SW 1271 (cell line): ENCODE data around the gene DARS1.
"Not testable (repeated sequence)": the region's sequence is repeated elsewhere in the genome, so short reads cannot be mapped to it uniquely, and the experiment has no call there.

Source experiments
- DNase-seq, 2 experiments: peaks; one replicate each; lab custom pipeline; 2025; lab: John Stamatoyannopoulos, UW

DARS1 gene

GRCh38 chr2:135984199-135985017 is 1.0 kb downstream of the DARS1 start:
- no peak for DNase-seq

GRCh38 chr2:135980434-135981079 is 4.9 kb downstream of the DARS1 start:
- no peak for DNase-seq

GRCh38 chr2:135975702-135976101 is 9.7 kb downstream of the DARS1 start:
- DNase-seq, result no peak

- no peak for DNase-seq
These were observed 11.4 kb downstream of the DARS1 start for GRCh38 chr2:135974036-135974435.

- DNase-seq, result no peak
These were observed 15.6 kb downstream of the DARS1 start for GRCh38 chr2:135969655-135970387.

GRCh38 chr2:135965756-135966155 is 19.7 kb downstream of the DARS1 start:
- no peak for DNase-seq

GRCh38 chr2:135964404-135964803 is 21.0 kb downstream of the DARS1 start:
- DNase-seq, result not testable (repeated sequence)

- DNase-seq, result no peak
These were observed 21.6 kb downstream of the DARS1 start for GRCh38 chr2:135963841-135964240.

GRCh38 chr2:135962366-135963123 is 22.9 kb downstream of the DARS1 start:
- no peak for DNase-seq

- no peak for DNase-seq
These were observed 24.5 kb downstream of the DARS1 start for GRCh38 chr2:135960656-135961551.

- DNase-seq, result no peak
These were observed 25.3 kb downstream of the DARS1 start for GRCh38 chr2:135960150-135960549.

GRCh38 chr2:135958927-135959326 is 26.5 kb downstream of the DARS1 start:
- not testable (repeated sequence) for DNase-seq

GRCh38 chr2:135954020-135954601 is 31.3 kb downstream of the DARS1 start:
- DNase-seq, result no peak

GRCh38 chr2:135952891-135953290 is 32.5 kb downstream of the DARS1 start:
- no peak for DNase-seq

- no peak for DNase-seq
These were observed 34.3 kb downstream of the DARS1 start for GRCh38 chr2:135951041-135951583.

- DNase-seq, result no peak
These were observed 35.8 kb downstream of the DARS1 start for GRCh38 chr2:135949451-135950234.

- DNase-seq, result peak; percentile 27 to 92
These were observed 36.6 kb downstream of the DARS1 start for GRCh38 chr2:135948642-135949355.

- no peak for DNase-seq
These were observed 37.3 kb downstream of the DARS1 start for GRCh38 chr2:135948141-135948540.

GRCh38 chr2:135947483-135947882 is 37.9 kb downstream of the DARS1 start:
- DNase-seq, result no peak
